HG02840 (cell line): ENCODE measurements around the gene MYADM.
"Not testable (repeated sequence)": the region's sequence is repeated elsewhere in the genome, so short reads cannot be mapped to it uniquely, and the experiment has no call there.

Source experiments
- ATAC-seq: cut with Tn5 transposase; IDR thresholded peaks from one replicate; pipeline ENCODE4 v1.9.1; 2021; ENCODE audit warnings: mild to moderate bottlenecking, moderate library complexity, moderate number of reproducible peaks; ENCODE audit not compliant: unreplicated experiment, low FRiP score

The MYADM gene, protein sequence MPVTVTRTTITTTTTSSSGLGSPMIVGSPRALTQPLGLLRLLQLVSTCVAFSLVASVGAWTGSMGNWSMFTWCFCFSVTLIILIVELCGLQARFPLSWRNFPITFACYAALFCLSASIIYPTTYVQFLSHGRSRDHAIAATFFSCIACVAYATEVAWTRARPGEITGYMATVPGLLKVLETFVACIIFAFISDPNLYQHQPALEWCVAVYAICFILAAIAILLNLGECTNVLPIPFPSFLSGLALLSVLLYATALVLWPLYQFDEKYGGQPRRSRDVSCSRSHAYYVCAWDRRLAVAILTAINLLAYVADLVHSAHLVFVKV

DNA sequence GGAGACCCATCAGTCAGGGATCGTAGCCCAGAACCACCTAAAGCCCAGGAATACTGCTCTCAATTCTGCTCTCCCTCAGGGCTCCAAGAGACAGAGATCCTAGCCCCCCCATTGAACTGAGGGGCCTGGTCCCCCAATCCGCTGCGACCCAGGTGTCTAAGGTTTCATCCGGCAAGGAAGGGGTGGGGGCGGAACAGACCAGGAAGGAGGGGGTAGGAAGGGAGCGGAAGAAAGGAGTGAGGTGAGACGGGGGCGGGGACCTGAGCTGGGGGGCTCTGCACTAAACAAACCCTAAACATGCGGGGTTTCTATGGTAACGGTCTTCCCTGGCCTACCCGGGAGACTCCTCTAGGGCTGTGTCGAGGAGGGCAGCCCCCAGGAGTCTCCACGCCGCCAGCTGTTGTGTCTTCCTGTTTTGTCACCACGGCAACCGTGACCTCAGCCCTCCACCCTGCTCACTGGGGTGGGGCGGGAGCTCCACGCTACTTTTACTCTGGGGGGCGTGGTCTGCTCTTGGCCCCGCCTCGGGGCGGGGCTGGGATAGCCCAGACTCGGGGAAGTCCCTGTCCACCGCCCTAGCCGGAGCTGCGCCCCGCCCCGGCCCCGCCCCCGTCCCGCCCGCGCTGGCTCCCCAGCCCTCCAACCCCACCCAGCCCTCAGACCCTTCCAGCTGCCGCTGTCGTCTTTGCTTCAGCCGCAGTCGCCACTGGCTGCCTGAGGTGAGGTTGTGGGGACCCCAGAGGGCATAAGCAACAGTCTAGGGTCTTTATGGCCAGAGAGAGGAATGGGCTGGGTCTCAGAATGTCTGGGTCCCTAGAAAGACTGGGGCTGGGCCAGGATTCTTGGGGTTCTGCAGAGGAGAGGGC, at the start of gene MYADM:
Gene MYADM, plus strand, starts transcription at position 659 of the 866 bp plus-strand sequence. CDS start 5,647 bp downstream, outside the sequence.
- peak; percentile 59 for ATAC-seq

DNA sequence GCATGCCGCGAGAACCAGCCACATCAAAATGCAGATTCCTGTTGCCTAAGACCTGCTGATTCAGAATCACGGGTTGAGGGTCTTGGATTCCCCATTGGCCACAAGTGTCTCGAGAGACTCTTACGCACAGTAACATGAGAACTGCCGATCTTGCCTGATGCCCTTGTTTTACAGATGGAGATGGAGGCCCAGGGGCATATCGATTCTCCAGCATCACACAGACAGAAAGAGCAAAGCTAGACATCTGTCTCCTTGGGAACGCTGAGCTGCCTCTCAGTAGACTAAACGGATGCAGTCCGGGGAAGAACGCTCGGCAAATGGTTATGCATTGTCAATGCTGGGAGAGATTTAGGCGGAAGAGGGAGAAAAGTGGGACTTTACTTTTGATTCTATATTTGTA, 48.9 kb upstream of the MYADM start:
- no peak for ATAC-seq

DNA sequence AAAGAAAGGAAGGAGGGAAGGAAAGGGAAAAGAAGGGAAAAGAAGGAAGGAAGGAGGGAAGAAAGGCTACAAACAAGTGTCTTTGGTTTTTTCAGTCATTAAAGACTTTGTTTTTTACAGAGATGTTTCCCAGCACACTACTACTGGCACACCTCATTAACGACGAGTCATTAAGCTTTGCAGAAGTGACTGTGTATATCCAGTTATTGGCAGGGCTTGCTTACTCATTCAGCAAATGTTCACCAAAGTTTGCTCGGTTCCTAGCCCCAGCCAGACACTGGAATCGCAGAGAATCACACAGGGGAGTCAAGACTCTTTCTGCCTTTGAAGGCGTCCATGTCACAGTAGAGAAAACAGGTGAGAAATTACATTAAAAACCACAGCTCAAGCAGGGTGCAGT, 47.8 kb upstream of the MYADM start:
- no peak for ATAC-seq

DNA sequence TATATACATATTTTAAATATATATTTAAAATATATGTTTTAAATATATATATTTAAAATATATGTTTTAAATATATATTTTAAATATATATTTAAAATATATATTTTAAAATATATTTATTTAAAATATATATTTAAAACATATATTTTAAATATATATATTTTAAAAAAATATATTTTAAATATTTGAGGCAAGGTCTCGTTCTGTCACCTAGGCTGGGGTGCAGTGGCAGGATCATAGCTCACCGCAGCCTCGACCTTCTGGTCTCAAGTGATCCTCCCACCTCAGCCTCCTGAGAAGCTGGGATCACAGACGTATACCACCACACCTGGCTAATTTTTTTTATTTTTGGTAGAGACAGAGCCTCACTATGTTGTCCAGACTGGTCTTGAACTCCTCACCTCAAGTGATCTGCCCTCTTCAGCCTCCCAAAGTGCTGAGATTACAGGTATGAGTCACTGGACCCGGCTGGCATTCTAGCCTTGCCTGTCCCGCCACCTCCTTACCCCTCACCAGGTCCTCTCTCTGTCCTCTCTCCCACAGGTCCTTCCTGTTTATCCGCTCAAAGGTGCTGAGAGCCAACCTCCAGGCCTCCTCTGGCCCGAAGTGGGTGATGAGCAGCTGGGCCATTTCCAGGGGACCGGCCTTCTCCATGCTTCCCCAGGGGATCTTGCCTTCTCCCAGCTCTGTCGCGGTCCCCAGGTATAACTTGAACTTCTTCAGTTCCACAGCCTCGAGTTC, 44.1 kb upstream of the MYADM start:
- ATAC-seq, result no peak

DNA sequence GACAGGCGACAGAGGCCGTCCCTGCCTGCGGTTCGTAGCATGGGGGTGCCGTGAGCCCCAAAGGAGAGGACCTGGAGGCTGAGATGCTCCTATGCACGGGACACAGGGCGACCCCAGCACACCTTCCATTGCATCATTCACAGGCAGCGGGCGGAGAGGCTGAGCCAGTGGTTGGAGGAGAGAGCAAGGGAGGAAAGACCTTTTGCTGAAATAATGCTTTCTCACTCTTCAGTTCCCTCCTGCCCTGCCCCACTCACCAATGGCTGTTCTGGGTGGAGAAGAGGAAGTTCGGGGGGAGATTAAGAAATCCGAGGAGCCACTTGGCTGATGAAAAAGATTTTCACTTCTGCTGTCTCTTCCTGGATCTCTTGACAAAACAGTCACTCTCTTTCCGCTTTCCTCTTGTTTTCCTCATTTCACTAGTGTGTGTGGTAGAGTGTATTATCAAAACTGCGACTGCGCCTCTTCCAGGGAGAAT, 43.5 kb upstream of the MYADM start, which contains the start of gene NLRP12:
Gene NLRP12, minus strand, starts transcription at position 181 of the 478 bp plus-strand sequence. Its CDS starts 140 bp downstream, at position 41.
- no peak for ATAC-seq

DNA sequence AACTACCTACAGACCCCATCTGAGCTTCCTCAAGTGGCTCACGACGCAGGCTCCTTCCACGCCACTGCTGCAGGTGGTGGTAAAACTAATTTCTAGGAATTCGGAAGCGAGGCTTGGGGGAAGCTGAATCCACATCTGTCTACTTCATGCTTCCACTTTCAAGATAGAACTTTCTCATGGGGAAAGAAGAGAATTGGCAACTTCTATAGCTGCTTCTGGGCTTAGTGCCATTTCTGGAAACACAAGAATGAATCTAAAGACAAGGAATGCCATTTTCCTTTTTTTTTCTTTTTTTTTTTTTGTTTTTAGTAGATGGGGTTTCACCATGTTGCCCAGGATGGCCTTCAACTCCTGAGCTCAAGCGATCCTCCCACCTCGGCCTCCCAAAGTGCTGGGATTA, 40.8 kb upstream of the MYADM start:
- ATAC-seq, result no peak

DNA sequence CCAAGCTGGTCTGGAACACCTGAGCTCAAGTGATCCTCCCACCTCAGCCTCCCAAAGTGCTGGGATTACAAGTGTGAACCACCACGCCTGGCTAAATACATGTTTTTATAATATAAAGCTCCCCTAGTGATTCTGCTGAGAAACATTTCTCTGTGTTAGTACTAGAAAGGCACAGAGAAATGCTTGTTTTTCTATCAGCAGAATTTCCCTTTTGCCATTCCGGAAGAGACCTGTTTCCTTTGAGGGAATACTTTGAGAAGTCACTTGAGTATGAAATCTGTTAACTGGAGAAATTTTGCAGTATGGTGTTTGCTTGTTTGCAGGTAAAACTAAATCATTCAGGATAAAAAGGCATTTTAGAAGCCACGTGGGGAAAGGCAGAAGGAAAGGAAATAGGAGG, 39.2 kb upstream of the MYADM start:
- no peak for ATAC-seq

DNA sequence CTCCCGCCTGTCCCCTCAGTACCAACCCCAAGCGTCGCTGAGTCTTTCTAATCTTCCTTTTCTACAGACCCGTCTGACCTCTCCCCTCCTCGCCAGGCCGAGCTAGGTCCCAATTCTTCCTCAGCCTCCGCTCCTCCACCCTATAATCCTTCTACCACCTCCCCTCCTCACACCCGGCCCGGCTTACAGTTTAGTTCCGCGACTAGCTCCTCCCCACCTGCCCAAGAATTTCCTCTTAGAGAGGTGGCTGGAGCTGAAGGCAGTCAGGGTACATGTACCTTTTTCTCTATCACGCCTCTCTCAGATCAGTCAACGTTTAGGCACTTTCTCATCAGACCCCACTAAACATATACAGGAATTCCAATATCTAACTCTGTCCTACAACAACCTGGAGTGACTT, 34.8 kb upstream of the MYADM start:
- ATAC-seq, result not testable (repeated sequence)

DNA sequence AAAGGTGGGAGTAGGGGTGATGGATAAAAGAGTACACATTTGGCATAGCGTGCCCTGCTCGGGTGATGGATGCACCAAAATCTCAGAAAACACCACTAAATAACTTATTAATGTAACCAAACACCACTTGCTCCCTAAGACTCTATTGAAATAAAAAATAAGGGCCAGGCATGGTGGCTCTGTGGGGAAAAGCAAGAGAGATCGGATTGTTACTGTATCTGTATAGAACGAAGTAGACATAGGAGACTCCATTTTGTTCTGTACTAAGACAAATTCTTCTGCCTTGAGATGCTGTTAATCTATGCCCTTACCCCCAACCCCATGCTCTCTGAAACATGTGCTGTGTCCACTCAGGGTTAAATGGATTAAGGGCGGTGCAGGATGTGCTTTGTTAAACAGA, 29.2 kb upstream of the MYADM start:
- not testable (repeated sequence) for ATAC-seq

DNA sequence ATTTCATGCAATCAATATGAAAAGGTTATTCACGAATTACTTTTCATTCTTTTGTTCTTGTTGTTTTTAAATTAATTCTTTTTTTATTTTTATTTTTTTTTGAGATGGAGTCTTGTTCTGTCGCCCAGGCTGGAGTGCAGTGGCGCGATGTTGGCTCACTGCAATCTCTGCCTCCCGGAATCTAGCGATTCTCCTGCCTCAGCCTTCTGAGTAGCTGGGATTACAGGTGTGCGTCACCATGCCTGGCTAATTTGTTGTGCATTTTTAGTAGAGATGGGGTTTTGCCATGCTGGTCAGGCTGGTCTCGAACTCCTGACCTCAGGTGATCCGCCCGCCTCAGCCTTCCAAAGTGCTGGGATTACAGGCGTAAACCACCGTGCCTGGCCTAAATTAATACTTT, 27.4 kb upstream of the MYADM start:
- ATAC-seq, result not testable (repeated sequence)

DNA sequence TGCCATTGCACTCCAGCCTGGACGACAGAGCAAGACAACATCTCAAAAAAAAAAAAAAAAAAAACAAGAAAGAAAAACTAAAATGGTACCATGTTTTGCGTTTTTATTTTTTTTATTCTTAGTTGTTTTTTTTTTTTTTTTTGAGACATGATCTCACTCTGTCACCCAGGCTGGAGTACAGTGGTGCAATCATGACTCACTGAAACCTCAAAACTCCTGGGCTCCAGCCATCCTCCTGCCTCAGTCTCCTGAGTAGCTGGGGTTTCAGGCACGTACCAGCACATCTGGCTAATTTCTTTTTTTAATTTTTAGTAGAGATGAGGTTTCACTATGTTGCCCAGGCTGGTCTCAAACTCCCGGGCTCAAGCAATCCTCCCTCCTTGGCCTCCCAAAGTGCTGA, 26.8 kb upstream of the MYADM start:
- ATAC-seq, result not testable (repeated sequence)

DNA sequence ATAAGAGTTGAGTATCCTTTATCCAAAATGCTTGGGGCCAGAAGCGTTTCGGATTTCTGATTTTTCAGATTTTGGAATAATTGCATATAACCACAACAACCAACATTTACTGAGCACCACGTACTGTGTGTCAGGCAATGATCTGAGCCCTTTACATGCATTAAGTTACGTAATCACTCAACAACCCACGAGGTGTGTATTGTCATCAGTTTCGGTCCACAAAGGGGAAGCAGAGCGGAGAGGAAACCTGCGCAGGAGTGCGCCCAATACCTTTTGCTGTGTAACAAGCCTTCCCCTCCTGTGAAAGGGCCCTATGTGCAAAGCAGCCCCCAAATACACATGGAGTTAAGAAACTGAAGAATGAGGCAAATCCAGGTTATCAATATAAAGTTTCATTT, 22.8 kb upstream of the MYADM start:
- no peak for ATAC-seq

DNA sequence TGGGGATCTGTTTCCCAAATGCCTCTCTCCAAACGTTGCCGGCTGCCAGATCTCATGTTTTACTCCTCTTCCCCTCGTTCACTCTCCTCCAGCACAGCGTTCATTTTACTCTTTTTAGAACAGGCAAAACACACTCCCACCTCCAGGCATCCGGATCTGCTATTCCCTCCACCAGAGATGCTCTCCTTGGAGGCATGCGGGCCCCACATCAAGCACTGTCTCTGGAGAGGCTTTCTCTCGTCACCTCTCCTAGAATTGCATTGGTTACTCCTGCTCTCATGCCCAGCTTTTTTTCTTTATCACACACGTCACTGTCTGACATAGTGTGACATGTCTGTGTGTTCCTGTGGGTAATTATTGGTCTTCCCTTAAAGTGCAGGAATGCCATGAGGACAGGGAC, 20.1 kb upstream of the MYADM start:
- no peak for ATAC-seq

DNA sequence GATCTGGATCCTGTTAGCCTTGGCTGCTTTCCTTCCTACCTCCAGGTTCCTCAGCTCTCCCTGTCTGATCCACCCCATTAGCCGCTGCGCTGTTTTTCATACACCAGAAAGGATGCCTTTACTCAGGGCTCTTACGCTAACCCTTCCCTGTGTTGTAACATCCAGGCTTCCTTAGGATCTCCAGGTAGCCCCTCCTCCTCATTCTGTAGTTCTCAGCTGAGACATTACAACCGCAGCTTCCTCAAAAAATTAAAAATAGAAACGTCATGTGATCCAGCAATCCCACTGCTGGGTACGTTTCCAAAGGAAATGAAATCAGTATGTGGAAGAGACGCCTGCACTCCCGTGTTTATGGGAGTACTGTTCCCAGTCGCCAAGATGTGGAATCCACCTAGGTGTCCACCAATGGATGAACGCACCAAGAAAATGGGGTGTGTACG, 18.4 kb upstream of the MYADM start:
- no peak for ATAC-seq

DNA sequence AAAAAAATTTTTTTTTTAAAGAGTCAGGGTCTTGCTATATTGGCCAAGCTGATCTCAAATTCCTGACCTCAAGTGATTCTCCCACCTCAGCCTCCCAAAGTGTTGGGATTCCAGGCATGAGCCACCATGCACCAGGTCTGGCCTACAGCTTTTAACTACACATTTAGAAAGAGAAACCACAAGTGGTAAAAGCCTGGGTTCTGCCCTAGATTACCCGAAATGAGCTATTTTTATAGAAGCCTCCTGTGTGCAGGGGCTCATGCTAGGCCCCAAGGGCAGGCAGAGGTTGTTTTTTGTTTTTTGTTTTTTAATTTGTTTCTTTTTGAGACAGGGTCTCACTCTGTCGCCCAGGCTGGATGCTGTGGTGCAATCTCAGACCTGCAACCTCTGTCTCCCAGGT, 14.0 kb upstream of the MYADM start:
- no peak for ATAC-seq

DNA sequence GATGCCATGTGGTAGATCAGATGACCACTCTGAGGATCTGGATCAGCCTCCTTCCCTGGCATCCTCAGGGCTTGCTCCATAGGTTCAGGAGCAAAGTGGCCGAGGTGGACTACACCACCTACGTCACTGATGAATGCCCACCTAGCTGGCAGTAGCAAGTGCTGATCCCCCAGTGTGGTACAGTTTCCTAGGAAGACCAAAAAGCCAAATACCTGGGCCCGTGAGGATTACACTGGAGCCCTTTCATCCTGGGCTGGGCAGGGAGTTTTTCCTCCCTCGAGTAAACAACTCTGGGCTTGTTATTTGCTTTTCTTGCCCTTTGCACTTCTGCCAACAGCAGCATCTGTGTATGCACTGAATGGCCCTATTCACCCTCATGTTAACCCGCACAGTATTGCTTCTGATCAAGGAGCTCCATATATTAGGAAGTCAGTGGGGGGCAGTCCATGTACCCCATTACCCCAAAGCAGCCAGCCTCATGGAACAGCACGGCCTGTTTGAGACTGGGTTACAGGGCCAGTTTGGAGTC, 3.3 kb upstream of the MYADM start:
- ATAC-seq, result no peak

DNA sequence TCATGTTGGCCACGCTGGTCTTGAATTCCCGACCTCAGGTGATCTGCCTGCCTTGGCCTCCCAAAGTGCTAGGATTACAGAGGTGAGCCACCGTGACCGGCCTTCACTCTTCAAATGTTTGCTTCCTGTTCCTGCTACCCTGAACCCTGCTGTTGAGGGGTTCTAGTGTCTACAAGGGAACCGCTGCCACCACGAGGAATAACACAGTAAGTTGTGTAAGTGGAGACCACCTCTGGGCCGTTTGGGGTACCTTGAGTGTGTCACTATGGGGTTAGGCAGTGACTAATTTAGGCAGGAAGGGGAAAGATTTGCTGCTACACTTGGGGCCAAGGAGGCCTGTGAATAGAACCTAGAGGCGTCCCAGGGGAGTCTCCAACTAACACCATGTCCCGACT, 2.2 kb upstream of the MYADM start:
- ATAC-seq, result no peak

DNA sequence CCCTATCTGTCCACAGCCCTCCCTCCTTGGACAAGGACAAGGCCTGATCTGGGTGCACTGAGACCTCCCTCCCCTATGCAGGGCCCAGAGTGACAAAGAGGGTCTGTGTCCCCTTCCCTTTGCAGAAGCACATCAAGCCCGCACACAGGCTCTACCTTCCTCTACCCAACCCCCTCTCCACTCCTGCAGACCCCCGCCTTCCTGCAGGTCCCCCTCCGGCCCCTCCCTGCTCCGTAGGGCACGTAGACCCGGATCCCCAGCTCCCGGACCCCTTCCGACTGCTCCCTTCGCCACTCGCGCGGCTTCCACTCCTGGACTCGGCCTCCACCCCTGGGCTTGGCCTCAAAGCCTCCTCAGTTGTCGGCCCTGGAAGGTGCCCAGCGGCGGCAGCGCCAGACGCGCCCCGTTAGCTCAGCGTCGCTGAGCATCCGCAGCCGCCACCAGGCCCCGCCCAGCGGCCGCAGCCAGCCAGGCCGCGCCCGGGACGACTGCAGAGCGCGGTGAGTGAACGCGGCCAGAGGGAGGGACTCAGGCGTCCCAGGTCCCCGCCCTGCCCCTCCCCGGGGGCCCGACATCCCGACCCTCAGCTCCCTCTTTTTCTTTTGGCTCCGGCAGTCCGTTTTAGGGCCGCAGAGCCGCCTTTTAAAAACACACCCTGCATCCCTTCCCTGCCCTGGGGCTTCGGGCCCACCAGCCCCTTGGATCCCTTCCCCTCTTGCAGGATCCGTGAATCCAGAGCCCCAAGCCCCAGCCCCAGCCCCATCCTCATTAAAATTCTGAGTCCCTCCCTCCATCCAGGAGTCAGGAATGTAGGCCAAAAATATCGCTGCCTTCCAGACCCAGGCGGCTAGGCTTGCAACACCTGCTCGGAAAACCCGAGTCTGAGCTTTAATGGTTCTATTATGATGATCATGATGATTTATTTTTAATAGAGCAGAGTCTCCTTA, 1.5 kb upstream of the MYADM start:
- no peak for ATAC-seq

DNA sequence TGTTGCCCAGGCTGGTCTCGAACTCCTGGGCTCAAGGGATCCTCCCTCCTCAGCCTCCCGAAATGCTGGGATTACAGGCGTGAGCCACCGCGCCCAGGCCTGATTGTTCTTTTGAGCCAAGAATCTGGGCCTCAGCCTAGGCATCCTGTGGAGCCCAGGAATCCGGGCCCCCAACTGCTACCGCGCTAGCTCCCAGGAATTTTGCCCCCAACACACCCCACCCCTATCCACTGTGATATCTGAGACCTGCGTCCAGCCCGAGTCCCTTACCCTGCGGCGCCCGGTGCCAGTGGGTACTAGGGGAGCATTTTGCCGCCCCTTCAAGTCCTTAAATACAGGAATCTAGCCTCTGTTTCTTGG, 838 bp upstream of the MYADM start:
- ATAC-seq, result no peak
